ENCODE measurements around the gene MED15. TPM values are rescaled to one million over a fixed set of nuclear protein-coding genes. Genes with fewer than 3 reads are reported as not detected.

Gene MED15
- total and polyA plus RNA-seq, 10 of the 15 experiments (the other 5 are each of a cell fraction or from before 2014, with no cell fraction given), result 1.4 to 75.2 (median 26.9) TPM

DNA sequence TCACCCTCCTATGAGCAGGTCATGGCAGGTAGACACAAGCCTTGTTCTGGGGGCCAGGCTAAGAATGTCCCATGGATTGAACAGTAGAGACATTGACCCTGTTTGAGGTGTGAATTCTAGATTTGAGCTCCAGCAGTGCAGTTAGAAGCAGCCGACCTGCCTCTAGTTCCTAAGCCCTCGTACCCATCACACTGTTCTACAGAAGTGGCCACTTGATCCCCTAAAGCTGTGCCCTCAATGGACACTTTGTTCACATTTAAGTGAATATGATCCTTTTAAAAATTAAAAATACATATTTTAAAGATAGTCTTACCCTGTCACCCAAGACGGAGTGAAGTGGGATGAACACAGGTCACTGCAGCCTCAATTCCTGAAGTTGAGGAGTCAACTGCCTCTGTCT, 122.0 kb downstream of the MED15 start:
- no peaks in the 10 kb centered on the region for H3K79me2 ChIP-seq (ENCODE audit: control insufficient read depth, insufficient read depth, low read length)
- TF ChIP-seq BRCA1 (IDR thresholded peaks at IDR 0.05; ENCODE audit: low read depth, low read length) (no peak), USF2 (IDR thresholded peaks at IDR 0.05; ENCODE audit: borderline replicate concordance, low read depth, low read length) (no peak), TAF1 (IDR thresholded peaks at IDR 0.05; ENCODE audit: borderline replicate concordance, low read depth, low read length) (no peak), HDAC2 (IDR thresholded peaks at IDR 0.05) (no peak), IRF4 (IDR thresholded peaks at IDR 0.05; ENCODE audit: low read depth, low read length) (no peak), E2F4 (IDR thresholded peaks at IDR 0.05; ENCODE audit: low read depth, low read length) (no peak), KAT2A (conservative IDR thresholded peaks at IDR 0.05; ENCODE audit: control insufficient read depth, low read depth, low read length) (no peak), E4F1 (IDR thresholded peaks at IDR 0.05; ENCODE audit: borderline replicate concordance, partially characterized antibody) (no peak), ZSCAN29 (IDR thresholded peaks at IDR 0.05) (no peak), ESRRA (IDR thresholded peaks at IDR 0.05; ENCODE audit: low read length) (no peak), CBFB (IDR thresholded peaks at IDR 0.05; ENCODE audit: low read depth) (no peak), NFXL1 (IDR thresholded peaks at IDR 0.05; ENCODE audit: borderline replicate concordance) (no peak), FOXM1 (IDR thresholded peaks at IDR 0.05; ENCODE audit: low read depth, low read length) (no peak)
- FAIRE-seq (no peak), DNase-seq (ENCODE audit: low read depth, low spot score) (no peak), ATAC-seq (no peak)
- POLR2A ChIA-PET, result no interaction called here
- no peak overlapping the region for H2AFZ ChIP-seq (ENCODE audit: control insufficient read depth, low read depth, low read length)
- no peaks in the 10 kb centered on the region for H4K20me1 ChIP-seq (ENCODE audit: control insufficient read depth, insufficient read depth)
- RAD21 ChIA-PET (ENCODE audit: unreplicated experiment), result no interaction called here
- in situ Hi-C loops (cut with MboI), result no loop called here
- H3K4me3 ChIP-seq, result no peak overlapping the region
- H3K4me2 ChIP-seq (ENCODE audit: control insufficient read depth, insufficient read depth), result no peak overlapping the region
- no peak overlapping the region for H3K27ac ChIP-seq (ENCODE audit: control insufficient read depth, insufficient read depth)
- no peak overlapping the region for H3K9ac ChIP-seq (ENCODE audit: control insufficient read depth, insufficient read depth, low read length)
- H3K9me3 ChIP-seq (replicated peaks; ENCODE audit: control insufficient read depth, insufficient read depth, low read length), result no peaks in the 10 kb centered on the region
- H3K36me3 ChIP-seq (ENCODE audit: control insufficient read depth in 2 of 2, insufficient read depth in 2 of 2, low read length in 1 of 2), result no peaks in the 10 kb centered on the region
- no peaks in the 10 kb centered on the region for H3K27me3 ChIP-seq (replicated peaks in 1 of 2; ENCODE audit: control insufficient read depth in 2 of 2, insufficient read depth in 2 of 2, low read length in 1 of 2)
- intact Hi-C loops (cut with micrococcal nuclease; ENCODE audit: unreplicated experiment), result no loop called here
- CTCF ChIA-PET, result interaction anchor here (1.1 kb wide), 1 partner anchor 14 kb away, joined by 3 read pairs; no protein-coding TSS in a partner anchor
- SMC1A ChIA-PET (ENCODE audit: uncharacterized antibody, unreplicated experiment), result interaction anchor here (1.1 kb wide), 1 partner anchor 10 kb away, joined by 4 read pairs; no protein-coding TSS in a partner anchor
- BruUV-seq (replicated peaks), result no TSS peak
- peaks cover 17% of the 10 kb centered on the region for H3K4me1 ChIP-seq (ENCODE audit: control insufficient read depth, insufficient read depth, low read length)
- 68% methylated on average over 3 of the region's 3 CpGs for WGBS (ENCODE audit: insufficient coverage, insufficient replicate concordance, low lambda C conversion rate, missing lambda C conversion rate)

Data from GM12878 (cell line).